Daoy (cell line): ENCODE measurements around the gene BCR. TPM values are rescaled to one million over a fixed set of nuclear protein-coding genes. Genes with fewer than 3 reads are reported as not detected.
A peak's percentile ranks its signal among the peaks of the same experiment; 100 is the strongest.

Experiments
- DNase-seq: peaks from one replicate; pipeline ENCODE4 v3.0.0-alpha.2; 2015; ENCODE audit warnings: low read depth
- total RNA-seq: library from RNA; depleted of rRNA; stranded (reverse); fragments of >200 nt; shearing (Covaris generic); gene quantifications from 2 replicates; pipeline ENCODE4 v1.2.3, GENCODE V29; 2014

BCR gene
- total RNA-seq, 1 experiment from 2014 or later, result 27.3 TPM

DNA sequence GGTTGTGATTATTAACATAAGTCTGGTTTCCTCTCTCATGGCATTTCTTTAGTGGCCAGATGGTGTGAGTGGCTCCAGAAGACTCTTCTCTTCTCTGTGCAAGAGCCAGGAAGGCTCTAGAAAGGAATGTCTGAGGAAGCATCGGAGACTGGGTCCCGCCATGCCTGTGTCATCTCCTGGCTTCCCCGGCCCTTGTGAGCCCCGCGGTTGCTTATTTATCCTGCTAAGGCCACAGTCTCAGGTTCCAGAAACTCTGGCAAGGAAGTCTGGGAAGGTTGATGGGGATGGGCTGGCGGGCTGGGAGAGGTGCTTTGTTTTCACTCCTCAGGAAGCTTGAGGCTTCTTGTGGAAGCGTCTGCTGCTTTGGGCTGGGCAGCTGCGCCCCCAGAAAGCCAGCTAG lies 18.9 kb downstream of the BCR start:
- no peak for DNase-seq

DNA sequence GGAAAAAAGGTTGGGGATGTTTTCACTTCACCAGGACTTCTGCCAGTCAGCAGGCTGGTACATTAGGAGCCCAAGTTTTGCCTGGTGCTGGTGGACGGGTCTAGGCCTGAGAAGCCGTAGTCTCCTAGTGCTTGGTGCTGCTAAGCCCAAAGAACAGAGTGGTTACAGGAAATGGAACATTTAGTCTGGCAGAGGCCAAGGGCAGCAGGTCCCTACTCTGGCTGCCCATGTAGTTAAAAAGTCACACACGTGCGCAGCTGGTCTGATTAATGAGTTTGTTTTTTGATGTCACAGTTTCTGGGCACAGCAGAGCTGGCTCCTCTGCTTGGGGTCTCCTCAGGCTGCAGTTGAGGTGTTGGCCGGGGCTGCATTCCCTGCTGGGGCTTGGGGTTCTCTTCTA lies 20.6 kb downstream of the BCR start:
- no peak for DNase-seq

DNA sequence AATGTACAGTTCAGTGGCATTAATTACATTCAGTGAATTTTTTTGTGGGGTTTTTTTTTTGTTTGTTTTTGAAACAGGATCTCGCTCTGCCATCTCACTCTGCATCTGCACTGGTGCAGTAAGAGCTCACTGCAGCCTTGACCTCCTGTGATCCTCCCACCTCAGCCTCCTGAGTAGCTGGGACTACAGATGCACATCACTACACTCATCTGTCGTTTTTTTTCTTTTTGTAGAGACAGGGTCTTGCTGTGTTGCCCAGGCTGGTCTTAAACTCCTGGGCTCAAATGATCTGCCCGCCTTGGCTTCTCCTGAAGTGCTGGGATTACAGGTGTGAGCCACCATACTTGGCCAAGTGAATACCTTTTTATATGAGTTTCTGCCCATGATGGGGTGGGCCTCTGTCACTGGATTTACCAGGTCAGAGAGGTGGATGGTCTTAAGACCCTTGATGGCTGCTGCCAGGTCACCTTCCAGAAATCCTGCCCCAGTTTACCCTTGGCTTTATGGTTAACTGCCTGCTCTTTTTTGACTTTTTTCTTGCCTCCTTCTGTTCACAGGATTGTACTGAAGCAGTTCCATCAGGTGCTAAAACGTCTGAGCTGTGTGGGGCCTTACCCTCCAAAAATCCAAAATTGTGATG lies 22.6 kb downstream of the BCR start:
- no peak for DNase-seq

DNA sequence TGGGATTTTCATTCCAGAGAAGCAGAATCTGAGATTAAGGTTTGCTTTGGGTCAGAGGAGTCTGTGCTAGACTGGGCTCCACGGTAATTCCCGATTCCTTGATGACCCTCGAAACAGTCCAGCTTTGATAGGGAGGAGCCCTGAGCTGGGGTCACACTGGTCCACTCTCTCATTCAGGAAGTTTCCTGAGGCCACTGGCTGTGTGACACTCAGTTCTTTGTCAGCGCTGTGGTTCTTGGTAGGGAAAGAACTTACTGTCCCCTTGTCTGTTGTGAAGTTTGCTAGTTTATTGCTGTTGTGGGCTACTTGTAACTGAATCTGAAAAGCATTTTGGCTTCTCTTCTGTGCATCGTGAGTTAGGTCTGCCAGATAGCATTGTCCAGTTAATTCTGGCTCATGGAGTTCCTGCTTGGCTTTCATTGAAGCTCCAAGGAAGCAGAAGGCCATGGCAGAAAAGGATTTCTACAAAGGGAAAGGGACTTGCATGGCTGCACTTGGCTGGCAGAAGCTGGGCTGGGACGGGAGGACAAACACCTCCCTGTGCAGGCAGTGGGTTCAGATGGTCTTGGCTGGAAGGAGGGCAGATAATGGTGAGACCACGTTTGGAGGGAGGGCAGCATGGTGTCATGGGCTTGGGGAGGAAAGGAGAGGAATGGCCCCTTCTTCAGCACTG lies 23.3 kb downstream of the BCR start:
- DNase-seq, result no peak

DNA sequence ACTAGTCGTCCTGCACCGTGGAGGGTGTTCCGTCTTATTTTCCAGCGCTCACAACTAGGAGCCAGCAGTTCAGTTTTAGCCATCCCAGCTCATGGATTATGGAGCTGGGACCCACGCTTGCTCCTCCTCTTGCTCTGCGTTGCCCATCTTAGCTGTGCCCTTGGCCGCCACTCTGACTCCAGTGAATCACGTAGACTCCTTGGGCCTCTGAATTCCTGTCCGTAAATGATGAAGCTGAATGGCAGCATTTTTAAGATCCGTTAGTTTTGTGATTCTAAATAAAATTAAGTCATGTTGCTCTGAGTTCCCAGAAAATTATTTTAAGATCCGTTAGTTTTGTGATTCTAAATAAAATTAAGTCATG lies 23.8 kb downstream of the BCR start:
- DNase-seq, result no peak

DNA sequence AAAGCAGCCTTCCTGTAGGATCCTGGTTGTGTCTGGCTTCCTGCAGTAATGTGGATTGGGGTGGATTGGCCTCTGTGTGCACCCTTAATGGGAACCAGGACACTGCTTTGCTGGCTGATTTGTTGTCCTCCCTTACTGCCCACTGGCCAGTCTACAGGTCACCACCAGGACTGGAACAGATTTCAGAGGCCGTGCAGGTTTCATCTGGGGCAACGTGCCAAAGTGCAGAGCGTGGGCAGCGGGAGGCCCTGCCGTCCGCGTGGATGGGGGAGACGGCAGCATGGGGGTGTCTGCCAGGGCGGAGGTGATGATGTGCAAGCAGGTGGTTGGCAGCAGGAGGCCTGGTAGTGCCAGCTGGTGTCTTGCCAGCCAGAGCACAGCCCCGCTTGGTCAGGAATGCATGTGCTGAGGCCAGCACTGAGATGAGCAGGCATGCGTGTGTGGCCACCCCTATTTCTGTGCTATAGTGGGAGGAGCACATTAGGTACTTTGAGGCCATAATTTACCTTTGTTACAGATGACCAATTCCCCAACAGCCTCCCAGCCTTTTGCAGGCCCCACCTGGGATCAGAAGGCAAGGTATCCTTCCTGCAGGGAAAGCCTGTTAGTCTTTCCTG lies 24.3 kb downstream of the BCR start:
- no peak for DNase-seq

DNA sequence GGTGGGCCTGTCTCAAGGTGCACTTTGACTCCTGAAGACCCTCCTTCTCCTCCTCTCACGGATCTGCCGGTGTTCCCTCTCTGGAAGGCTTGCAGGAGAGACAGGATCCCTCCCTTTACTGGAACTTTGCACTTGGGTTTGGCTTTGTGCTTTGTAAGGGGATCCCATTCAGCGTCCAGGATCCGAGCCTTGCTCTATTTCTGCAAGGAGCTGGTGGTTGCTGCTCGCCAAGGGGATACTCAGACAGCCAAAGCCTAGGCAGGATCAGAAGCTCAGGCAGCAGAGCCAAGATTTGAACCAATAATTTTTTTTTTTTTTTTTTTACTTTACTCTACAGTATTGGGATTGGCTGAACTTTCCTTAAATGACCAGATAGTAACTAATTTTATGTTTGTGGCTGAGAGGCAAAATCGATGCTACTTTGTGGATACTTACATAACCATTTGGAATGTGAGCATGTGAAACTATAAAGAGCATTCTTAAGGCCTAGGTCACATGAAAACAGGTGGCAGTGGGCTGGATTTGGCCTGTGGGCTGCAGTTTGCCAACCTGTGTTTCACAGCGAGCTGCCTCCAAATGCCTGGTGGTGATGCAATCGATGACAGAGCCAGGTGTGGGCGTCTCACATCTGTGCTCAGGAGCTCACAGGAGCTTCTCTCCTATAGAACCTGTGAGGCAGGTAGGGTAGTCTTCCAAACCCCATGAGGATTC lies 25.2 kb downstream of the BCR start:
- DNase-seq, result no peak

DNA sequence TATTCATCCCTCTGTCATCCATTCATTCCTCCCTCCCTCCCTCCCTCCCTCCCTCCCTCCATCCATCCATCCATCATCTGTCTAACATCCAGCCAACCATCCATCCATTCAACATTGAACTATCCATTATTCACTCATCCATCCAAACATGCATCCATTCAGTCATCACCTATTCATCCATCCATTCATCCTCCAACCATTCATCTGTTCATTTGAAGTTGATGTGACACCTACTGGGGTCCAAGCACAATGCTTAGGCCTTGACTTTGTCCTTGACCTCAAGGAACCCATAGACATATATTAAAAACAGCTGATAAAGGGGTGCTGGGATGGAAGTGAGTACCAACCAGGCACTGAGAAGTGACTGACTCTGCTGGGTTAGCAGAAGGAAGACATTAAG lies 26.6 kb downstream of the BCR start:
- DNase-seq, result no peak

DNA sequence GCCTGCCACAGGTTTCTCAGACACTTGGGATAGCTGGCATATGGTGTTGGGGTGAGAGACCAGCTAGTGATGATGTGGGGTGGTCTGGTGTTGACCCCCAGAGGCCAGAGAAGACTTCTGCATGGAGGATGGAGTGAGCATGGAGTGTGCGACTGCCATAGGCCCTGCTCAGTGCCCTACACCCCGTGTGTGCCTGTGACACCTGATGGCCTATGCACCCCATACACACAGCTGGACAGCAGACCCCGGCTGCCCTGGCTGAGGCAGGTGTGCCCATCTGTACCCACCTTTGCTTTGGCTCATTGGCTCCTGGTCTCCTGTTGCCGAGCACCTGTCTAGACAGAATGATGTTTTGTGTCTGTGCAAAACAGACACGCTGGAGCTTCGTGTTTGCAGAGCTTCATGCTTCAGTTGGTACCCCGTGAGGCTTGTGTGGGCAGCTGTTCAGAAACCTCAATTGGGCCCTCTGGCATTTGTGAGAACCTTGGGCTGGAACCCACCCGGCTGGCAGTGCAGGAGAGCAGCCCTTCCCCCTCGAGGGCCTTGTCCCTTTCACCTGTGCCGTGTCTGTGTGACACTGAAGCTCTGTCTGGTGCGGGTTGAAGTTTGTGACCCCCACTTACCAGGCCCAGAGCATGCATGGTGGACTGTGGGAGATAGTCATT lies 27.6 kb downstream of the BCR start:
- DNase-seq, result no peak

DNA sequence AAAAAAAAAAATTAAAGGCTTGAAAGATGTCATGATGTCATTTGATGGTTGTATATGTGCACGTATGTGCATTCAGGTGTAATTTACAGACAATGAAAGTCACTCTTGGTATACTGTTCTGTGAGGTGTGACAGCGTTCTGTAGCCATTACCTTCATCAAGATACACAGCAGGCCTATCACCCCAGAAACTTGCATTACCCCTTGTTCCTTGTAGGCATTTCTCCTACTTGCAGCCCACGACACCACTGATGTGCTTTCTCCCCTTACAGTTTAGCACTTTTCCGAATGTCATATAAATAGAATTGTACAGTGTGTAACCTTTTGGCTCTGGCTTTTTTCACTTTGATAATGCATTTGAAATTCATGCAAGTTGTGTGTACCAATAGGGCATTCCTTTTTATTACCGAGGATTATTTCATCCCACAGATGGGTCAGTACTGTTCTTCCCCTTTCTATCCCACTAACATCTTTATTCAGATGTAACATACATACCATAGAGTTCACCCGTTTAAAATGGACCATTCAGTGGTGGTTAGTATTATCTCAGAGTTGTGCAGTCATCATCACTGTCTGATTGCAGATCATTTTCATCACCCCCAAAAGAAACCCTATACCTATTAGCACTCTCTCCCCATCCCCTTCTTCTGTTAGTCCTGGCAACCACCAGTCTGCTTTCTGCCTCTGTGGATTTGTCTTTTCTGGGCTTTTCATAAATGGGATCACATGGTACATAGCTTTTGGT lies 30.3 kb downstream of the BCR start:
- no peak for DNase-seq

DNA sequence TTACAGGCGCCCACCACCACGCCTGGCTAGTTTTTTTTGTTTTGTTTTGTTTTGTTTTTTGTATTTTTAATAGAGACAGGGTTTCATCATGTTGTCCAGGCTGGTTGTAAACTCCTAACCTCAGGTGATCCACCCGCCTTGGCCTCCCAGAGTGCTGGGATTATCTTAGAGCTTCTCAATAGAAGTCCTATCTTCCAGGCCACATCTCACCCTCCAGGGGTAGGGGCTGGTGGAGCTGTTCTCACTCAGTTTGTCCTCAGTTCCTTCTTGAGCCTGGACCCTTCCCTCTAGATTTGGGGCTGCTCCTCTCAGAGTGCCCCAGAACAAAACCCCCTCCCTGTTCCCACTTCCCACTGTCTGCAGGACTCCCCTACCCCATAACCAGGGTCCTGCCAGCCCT lies 31.3 kb downstream of the BCR start:
- DNase-seq, result no peak

DNA sequence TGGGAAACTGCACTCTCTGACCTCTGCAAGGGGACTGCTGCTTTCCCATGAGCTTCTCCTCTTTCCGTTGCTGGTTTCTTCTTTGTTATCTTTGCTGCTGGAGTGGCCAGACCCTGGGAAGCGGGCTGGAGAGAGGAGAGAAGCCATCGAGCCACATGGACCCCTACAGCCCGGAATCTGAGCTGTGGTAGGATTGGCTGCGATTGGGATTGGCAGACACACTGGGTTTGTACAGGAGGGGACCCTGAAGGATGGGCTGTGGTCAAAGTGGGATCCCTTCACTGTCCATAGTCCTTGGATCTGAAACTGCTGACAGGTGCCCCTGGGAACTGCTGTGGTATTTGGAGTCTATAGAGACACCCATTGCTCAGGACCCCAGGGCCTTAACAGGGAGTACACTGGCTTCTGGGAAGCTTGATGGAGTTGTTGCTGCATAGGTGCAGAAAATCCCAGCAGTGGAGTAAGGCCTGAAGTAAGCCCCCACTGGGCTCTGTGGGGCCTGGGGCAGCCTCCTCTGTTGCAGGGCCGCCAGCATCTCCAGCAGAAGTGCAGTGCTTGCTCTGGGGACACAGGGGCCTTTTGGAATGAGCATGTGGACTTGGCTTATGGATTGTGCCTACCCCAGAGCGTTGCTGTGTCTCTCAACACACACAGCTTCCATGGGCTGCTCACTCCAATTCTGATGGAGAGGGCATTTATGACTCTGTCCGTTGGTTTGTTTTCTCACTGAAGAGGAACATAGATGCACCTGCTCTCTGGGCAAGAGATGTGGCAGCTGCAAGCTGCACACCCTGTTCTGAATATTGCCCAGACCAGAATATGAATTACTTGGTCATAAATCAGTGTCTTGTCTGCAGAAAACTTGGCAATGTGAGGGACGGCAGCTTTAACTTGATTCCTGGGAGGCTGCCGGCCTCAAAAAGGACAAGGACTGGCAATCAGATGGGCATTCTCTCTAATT lies 32.0 kb downstream of the BCR start:
- no peak for DNase-seq

DNA sequence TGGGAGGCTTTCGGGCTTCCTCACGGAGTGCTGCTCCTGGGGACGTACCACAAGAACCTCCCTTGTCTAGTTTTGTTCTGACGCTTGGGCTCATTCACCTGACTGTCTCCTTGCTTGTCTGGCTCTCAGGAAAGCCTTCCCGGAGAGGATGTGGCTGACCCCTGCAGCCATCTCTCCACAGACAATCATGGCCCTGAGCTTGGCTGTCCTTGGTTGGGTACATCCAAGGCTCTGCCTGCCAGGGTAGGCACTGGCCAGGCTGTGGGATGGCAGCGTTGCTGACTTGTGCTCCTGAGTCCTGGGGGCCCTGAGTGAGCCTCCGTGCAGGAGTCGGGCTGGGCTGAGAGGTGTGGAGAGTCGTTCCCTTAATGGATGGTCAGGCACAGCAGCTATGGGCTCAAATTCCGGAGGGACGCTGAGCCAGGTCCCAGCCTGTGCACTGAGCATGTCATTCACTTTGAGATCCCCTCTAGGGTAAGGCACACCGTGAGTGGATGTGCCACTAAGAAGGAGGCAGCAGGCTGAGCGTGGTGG lies 32.8 kb downstream of the BCR start:
- DNase-seq, result no peak

DNA sequence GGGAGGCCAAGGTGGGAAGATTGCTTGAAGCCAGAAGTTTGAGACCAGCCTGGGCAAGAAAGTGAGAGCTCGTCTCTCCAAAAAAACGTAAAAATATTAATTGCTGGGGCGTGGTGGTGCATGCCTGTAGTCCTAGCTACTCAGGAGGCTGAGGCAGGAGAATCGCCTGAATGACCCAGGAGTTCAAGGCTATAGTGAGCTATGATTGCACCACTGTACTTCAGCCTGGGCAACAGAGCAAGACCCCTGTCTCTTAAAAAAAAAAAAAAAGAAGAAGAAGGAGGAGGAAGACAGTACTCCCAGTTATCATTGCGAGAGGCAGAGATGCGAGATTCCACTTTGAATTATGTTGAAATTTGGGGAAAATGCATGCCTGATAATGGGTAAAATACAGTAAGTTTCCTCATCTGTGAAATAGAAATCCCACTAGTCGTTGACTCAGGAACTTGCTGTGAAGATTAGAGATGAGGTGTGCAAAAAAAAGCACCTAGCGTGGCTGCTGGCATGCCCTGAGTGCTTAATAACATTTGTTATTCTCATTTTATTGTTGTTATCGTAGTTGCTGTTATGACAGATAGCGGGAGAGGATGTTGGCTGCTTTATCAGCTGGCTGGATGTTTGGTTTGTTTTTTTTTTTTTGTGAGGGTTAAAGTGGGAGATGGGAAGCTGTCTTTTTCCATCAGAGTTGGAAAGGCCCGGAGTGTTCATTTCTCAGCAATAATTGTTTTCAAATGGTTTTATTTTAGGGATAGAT lies 33.4 kb downstream of the BCR start:
- no peak for DNase-seq

DNA sequence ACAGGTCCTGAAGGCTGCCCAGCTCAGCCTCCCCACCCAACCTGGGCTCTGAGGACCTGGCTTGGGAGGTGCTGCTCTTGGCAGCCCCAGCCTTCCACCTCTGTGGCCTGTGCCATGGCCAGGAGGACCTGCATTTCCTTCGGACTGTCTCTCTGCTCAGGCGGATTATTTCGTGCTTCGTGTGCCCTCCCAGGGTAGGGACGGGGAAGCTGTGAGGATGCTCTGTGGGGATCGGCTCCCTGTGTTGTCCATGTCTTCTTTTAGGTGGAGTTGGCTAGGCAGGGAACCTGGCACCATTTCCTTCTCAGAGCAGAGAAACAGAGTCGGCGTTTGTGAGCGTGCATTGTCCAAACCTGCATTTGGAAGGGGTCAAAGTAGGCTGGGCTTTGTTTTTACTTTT lies 34.1 kb downstream of the BCR start:
- no peak for DNase-seq

DNA sequence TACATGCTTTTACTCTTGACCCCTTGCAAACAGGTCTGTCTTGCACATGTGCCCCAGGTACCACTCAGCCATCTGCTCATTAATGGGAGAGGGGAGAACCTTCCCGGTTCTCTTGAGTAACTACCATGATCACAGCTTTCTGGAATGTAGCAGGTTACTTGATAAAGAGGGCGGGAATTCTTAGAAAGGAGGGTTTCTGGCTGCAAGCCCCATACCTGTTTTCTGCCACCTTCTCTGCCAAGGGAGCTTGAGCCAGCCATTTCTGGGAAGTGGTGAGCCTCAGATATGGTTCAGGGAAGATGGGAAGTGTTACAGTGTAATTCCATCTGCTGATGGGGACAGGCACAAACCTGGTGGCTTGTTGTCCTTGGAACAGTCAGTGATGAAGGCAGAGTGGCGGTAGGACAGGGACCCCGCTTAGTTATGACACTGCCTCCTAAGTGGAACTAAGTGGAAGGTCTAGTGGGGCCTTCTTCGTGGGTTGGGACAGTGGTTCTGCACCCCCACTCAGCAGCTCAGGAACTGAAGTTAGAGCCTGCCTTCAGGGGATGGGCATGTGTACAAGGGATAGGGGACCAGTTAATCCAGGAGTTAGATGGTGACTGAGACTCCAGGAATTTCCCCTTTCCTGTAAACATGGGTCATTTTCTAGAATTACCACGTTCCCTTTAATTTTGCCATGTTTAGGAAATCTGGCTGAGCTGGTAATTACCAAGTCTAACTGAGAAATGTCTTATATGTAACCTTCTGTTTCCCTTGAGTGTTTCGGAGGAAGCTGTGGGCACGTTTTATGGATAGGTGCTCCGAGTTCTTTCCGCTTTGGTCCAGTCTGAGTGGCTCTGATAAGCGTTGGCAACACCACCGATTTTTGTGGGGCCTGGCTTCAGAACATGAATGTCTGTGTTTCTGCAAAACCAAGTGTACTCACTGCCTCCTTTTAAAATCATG lies 35.3 kb downstream of the BCR start:
- peak; percentile 45 for DNase-seq

DNA sequence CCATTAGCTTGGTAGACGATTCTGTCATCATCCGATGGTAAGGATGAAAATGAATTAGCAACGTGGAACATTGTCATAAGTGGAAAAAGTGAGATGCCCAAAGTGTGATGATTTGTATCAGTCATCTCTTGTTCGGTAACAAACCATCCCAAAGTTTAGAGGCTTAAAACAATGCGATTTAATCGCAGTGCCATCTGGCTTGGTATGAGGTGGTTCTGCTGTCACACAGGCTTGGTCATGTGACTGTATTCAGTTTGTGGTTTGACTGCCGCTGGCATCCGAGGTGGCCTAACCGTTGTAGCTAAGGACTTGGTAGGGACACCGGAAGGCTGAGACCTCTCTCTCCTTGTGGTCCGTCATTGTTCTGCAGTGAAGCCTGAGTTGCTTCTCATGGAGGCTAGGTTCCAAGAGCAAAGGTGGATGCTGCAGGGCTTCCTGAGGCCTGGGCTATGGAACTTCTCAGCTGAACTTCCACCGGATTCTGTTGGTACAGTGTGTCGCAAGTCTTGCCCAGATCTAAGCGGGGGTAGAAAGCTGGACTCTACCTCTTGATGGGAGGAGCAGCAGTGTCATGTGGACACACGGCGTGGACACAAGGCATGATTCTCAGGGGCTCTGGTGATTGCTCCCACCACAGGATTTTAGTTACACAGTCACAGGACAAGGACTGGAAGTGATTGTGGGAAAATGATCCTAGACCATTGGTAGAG lies 36.3 kb downstream of the BCR start:
- DNase-seq, result no peak
